K562 (cell line): ENCODE data around the gene DYNLT2. TPM values are rescaled to one million over a fixed set of nuclear protein-coding genes. Genes with fewer than 3 reads are reported as not detected.

Experiments used
- ARHGAP35 ChIP-seq: fragments of 450-650 bp; IDR thresholded peaks from 2 replicates; pipeline ENCODE4 v1.6.1; 2018; ENCODE audit not compliant: partially characterized antibody
- CHD1 ChIP-seq: fragments of 200-600 bp; sonication (generic); IDR thresholded peaks from one replicate; pipeline ENCODE4 v1.6.1; 2012; ENCODE audit warnings: mild to moderate bottlenecking, moderate library complexity, low read length, inconsistent platforms
- EP300 ChIP-seq: IDR thresholded peaks from 2 replicates; pipeline ENCODE4 v1.6.1; 2012; ENCODE audit warnings: low read length, improper control_type of control experiment
- KLF10 ChIP-seq: fragments of 250-450 bp; sonication (Bioruptor Pico); IDR thresholded peaks from 2 replicates; pipeline ENCODE4 v1.6.1; 2021; ENCODE audit warnings: matching md5 sums
- MAFG ChIP-seq: fragments of 450-650 bp; conservative IDR thresholded peaks from 2 replicates; pipeline ENCODE4 v1.6.1; 2016; ENCODE audit warnings: missing genetic modification characterization, missing compliant biosample characterization
- MED1 ChIP-seq: sonication (generic); formaldehyde crosslinking; IDR thresholded peaks from 2 replicates; pipeline ENCODE4 v1.8.1; 2023; ENCODE audit warnings: missing genetic modification reagents, borderline replicate concordance
- MITF ChIP-seq: IDR thresholded peaks from 2 replicates; pipeline ENCODE4 v1.6.1; 2014; ENCODE audit warnings: antibody characterized with exemption
- RFX1 ChIP-seq: fragments of 450-650 bp; IDR thresholded peaks from 2 replicates; pipeline ENCODE4 v1.6.1; 2016; ENCODE audit warnings: mild to moderate bottlenecking, moderate library complexity
- SMAD4 ChIP-seq: fragments of 250-450 bp; sonication (Bioruptor Pico); conservative IDR thresholded peaks from 2 replicates; pipeline ENCODE4 v1.8.0; 2021; ENCODE audit warnings: inconsistent platforms, mild to moderate bottlenecking, moderate library complexity
- SNRNP70 ChIP-seq: fragments of 200-400 bp; formaldehyde crosslinking; optimal IDR thresholded peaks from 2 replicates; pipeline ENCODE3; 2017; ENCODE audit warnings: low read depth, low read length
- SP2 ChIP-seq: IDR thresholded peaks from 2 replicates; pipeline ENCODE4 v1.6.1; 2011; ENCODE audit warnings: mild to moderate bottlenecking, low read depth, low read length, moderate library complexity; ENCODE audit not compliant: poor library complexity, severe bottlenecking; ENCODE audit errors: extremely low read depth
- TCF3 ChIP-seq: sonication (generic); formaldehyde crosslinking; IDR thresholded peaks from 2 replicates; pipeline ENCODE4 v1.4.0; 2020; ENCODE audit warnings: mild to moderate bottlenecking, missing genetic modification reagents
- U2AF2 ChIP-seq: fragments of 200-400 bp; formaldehyde crosslinking; optimal IDR thresholded peaks from 2 replicates; pipeline ENCODE3; 2017; ENCODE audit warnings: low read depth, mild to moderate bottlenecking, low read length
- UBTF ChIP-seq, 2 experiments: IDR thresholded peaks; 2 replicates each; pipeline ENCODE4 v1.6.1; 2012; ENCODE audit warnings: improper control_type of control experiment in 2 of 2, low read depth in 2 of 2, low read length in 2 of 2, borderline replicate concordance in 1 of 2
- ZBTB5 ChIP-seq: fragments of 450-650 bp; IDR thresholded peaks from 2 replicates; pipeline ENCODE4 v1.6.1; 2017; ENCODE audit warnings: antibody characterized with exemption
- ZFP91 ChIP-seq: sonication (generic); formaldehyde crosslinking; IDR thresholded peaks from 2 replicates; pipeline ENCODE4 v1.8.0; 2022; ENCODE audit warnings: mild to moderate bottlenecking, missing genetic modification reagents
- ZNF174 ChIP-seq: fragments of 250-450 bp; sonication (Bioruptor Pico); IDR thresholded peaks from 2 replicates; pipeline ENCODE4 v1.4.0; 2020; ENCODE audit warnings: mild to moderate bottlenecking
- ZNF24 ChIP-seq: fragments of 450-650 bp; IDR thresholded peaks from 2 replicates; pipeline ENCODE4 v1.6.1; 2016
- ZNF507 ChIP-seq: conservative IDR thresholded peaks from 2 replicates; pipeline ENCODE4 v1.6.1; 2017; ENCODE audit warnings: missing genetic modification characterization, missing compliant biosample characterization
- ZNF79 ChIP-seq: fragments of 250-450 bp; sonication (Bioruptor Pico); IDR thresholded peaks from 2 replicates; pipeline ENCODE4 v1.4.0; 2020; ENCODE audit warnings: low read depth, mild to moderate bottlenecking, moderate library complexity
- polyA plus RNA-seq, 8 experiments: library from polyadenylated mRNA; depleted of rRNA in 4 of 8; stranded (reverse) in 5 of 8; unstranded in 3 of 8; fragments of >200 nt; fragmentation: Nextera tagmentation in 2 of 8; fragmentation: Illumina TruSeq in 1 of 8; extraction: Ambion mirVana in 2 of 8; extraction: Trizol in 1 of 8; gene quantifications; 2 replicates each; pipeline versions ENCODE4 v1.2.1 to v1.2.3, GENCODE V29; 2011 to 2014; ENCODE audit warnings: inconsistent platforms in 1 of 8, missing spikeins in 1 of 8
- total RNA-seq, 7 experiments: library from RNA; depleted of rRNA in 6 of 7; stranded (reverse); fragments of >200 nt in 6 of 7; fragmentation: Illumina TruSeq in 2 of 7; extraction: Trizol in 2 of 7; gene quantifications; 2 replicates each; pipeline versions ENCODE4 v1.2.1 to v1.2.3, GENCODE V29; 2011 to 2021; ENCODE audit warnings: low replicate concordance in 1 of 7

The DYNLT2 gene
- total and polyA plus RNA-seq, 9 of the 15 experiments (the other 6 are each of a cell fraction or from before 2014, with no cell fraction given), result 2.0 to 12.8 (median 6.3) TPM

- TF ChIP-seq ZFP91 (CRISPR knock-in tag) (no peak), RFX1 (no peak), UBTF (IDR thresholded peaks at IDR 0.05; ENCODE audit: borderline replicate concordance in 1 of 2, low read depth in 2 of 2, low read length in 2 of 2) (peak; percentile 90 to 92; a peak in 3 of 4 replicates), SNRNP70 (no peak), ZNF507 (tag) (no peak), MAFG (tag) (no peak), ZNF174 (no peak), ZNF24 (no peak; the same call in none of the 2 replicates), TCF3 (CRISPR knock-in tag) (peak; percentile 59), MED1 (CRISPR knock-in tag) (0 out of 2 replicates have a peak, but pooled peaks have one; percentile 19), KLF10 (CRISPR knock-in tag) (no peak), ARHGAP35 (no peak), CHD1 (peak; percentile 76), ZBTB5 (no peak), EP300 (peak; percentile 40; the same call in 1 of the 2 replicates), U2AF2 (no peak), SP2 (no peak), MITF (no peak; the same call in 1 of the 2 replicates), ZNF79 (no peak), SMAD4 (CRISPR knock-in tag) (peak; percentile 80)
Measured at GRCh38 chr6:169751242-169752073, at the start of gene DYNLT2, which contains the start of gene ERMARD (continued).
